ENCODE data around the gene MAGEA8.
"Not testable (repeated sequence)": the region's sequence is repeated elsewhere in the genome, so short reads cannot be mapped to it uniquely, and the experiment has no call there.

MAGEA8 gene

GRCh38 chrX:149881081-149881711 is at the start of gene MAGEA8:
Gene MAGEA8, plus strand, starts transcription at chrX:149881183. Its CDS starts 3,090 bp downstream, at chrX:149884273.
- DNase-seq, result peak; percentile 18

- peak; percentile 20 for DNase-seq
Measured at GRCh38 chrX:149831473-149831872, 49.5 kb upstream of the MAGEA8 start.

GRCh38 chrX:149836728-149837127 is 44.3 kb upstream of the MAGEA8 start:
- not testable (repeated sequence) for DNase-seq

- DNase-seq, result no peak
Measured at GRCh38 chrX:149837167-149837566, 43.8 kb upstream of the MAGEA8 start.

- DNase-seq, result no peak
Measured at GRCh38 chrX:149837639-149838038, 43.3 kb upstream of the MAGEA8 start.

- DNase-seq, result no peak
Measured at GRCh38 chrX:149841929-149842328, 39.1 kb upstream of the MAGEA8 start.

GRCh38 chrX:149845385-149845784 is 35.6 kb upstream of the MAGEA8 start:
- DNase-seq, result no peak

GRCh38 chrX:149846789-149847188 is 34.2 kb upstream of the MAGEA8 start:
- DNase-seq, result peak; percentile 70

- DNase-seq, result peak; percentile 59
Measured at GRCh38 chrX:149848855-149849254, 32.1 kb upstream of the MAGEA8 start.

- DNase-seq, result no peak
Measured at GRCh38 chrX:149849787-149850186, 31.2 kb upstream of the MAGEA8 start.

- no peak for DNase-seq
Measured at GRCh38 chrX:149851864-149852263, 29.1 kb upstream of the MAGEA8 start.

GRCh38 chrX:149853925-149854324 is 27.1 kb upstream of the MAGEA8 start:
- DNase-seq, result peak; percentile 88

GRCh38 chrX:149858592-149858991 is 22.4 kb upstream of the MAGEA8 start:
- no peak for DNase-seq

- no peak for DNase-seq
Measured at GRCh38 chrX:149860445-149860844, 20.5 kb upstream of the MAGEA8 start.

GRCh38 chrX:149865390-149865789 is 15.6 kb upstream of the MAGEA8 start:
- no peak for DNase-seq

GRCh38 chrX:149867488-149867887 is 13.5 kb upstream of the MAGEA8 start:
- DNase-seq, result no peak

GRCh38 chrX:149870840-149871239 is 10.1 kb upstream of the MAGEA8 start:
- DNase-seq, result no peak

- no peak for DNase-seq
Measured at GRCh38 chrX:149871433-149871832, 9.6 kb upstream of the MAGEA8 start.

GRCh38 chrX:149871940-149872339 is 9.0 kb upstream of the MAGEA8 start:
- peak; percentile 71 for DNase-seq

- no peak for DNase-seq
Measured at GRCh38 chrX:149877157-149877556, 3.8 kb upstream of the MAGEA8 start.

GRCh38 chrX:149877636-149878035 is 3.3 kb upstream of the MAGEA8 start:
- no peak for DNase-seq

GRCh38 chrX:149890828-149891227 is 9.8 kb downstream of the MAGEA8 start:
- DNase-seq, result not testable (repeated sequence)

GRCh38 chrX:149898554-149898953 is 17.6 kb downstream of the MAGEA8 start:
- no peak for DNase-seq

- peak; percentile 74 for DNase-seq
Measured at GRCh38 chrX:149903889-149904748, 23.1 kb downstream of the MAGEA8 start.
